HEK293T (cell line): Measurements from ENCODE around the gene DDHD1.

Experiments used
- ARNT ChIP-seq: fragments of 450-650 bp; IDR thresholded peaks from 2 replicates; pipeline ENCODE4 v1.6.1; 2017; ENCODE audit warnings: mild to moderate bottlenecking
- BHLHE40 ChIP-seq: fragments of 450-650 bp; IDR thresholded peaks from 2 replicates; pipeline ENCODE4 v1.6.1; 2016; ENCODE audit warnings: mild to moderate bottlenecking, moderate library complexity, borderline replicate concordance
- CTBP1 ChIP-seq: fragments of 450-650 bp; IDR thresholded peaks from 2 replicates; pipeline ENCODE4 v1.6.1; 2016; ENCODE audit warnings: borderline replicate concordance
- ELF4 ChIP-seq: fragments of 450-650 bp; IDR thresholded peaks from 2 replicates; pipeline ENCODE4 v1.6.1; 2017; ENCODE audit warnings: antibody characterized with exemption
- FOXM1 ChIP-seq: fragments of 450-650 bp; IDR thresholded peaks from 2 replicates; pipeline ENCODE4 v1.6.1; 2017; ENCODE audit warnings: mild to moderate bottlenecking, borderline replicate concordance
- HDGF ChIP-seq: fragments of 450-650 bp; IDR thresholded peaks from 2 replicates; pipeline ENCODE4 v1.6.1; 2017; ENCODE audit warnings: antibody characterized with exemption, borderline replicate concordance
- LEF1 ChIP-seq: fragments of 450-650 bp; IDR thresholded peaks from 2 replicates; pipeline ENCODE4 v1.6.1; 2017; ENCODE audit warnings: mild to moderate bottlenecking, borderline replicate concordance
- PKNOX1 ChIP-seq: fragments of 450-650 bp; IDR thresholded peaks from 2 replicates; pipeline ENCODE4 v1.6.1; 2016
- SP1 ChIP-seq: fragments of 450-650 bp; IDR thresholded peaks from 2 replicates; pipeline ENCODE4 v1.6.1; 2017
- TARDBP ChIP-seq: fragments of 450-650 bp; IDR thresholded peaks from 2 replicates; pipeline ENCODE4 v1.6.1; 2016
- ZNF384 ChIP-seq: fragments of 450-650 bp; IDR thresholded peaks from 2 replicates; pipeline ENCODE4 v1.6.1; 2016

- TF ChIP-seq FOXM1 (no peak), ELF4 (no peak), ZNF384 (no peak), LEF1 (no peak), ARNT (no peak), BHLHE40 (no peak), CTBP1 (no peak), SP1 (no peak), PKNOX1 (no peak), HDGF (no peak), TARDBP (no peak)
Observed at GRCh38 chr14:53137568-53138203, 15.4 kb downstream of the DDHD1 start.
